ENCODE measurements around the gene IQCH.

IQCH gene

DNA sequence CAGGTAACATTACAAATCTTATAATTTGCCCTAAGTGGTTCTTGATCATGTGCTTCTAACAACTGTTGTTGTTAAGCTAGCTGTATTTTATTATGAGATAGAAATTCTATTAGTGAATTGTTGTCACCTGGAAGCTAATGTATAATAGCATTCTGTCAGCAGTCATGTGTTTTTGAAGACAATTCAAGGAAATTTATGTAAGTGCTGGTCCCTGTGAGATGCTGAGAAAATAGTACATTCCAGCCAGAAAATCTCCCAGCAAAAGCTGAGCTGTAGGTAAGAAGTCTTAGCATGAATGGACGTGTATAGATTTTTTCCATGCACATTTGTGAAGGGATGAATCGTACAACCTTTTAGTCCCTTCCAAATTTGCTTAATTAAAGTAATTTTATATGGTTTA lies 146.3 kb downstream of the IQCH start:
- no peaks in the 10 kb centered on the region for H3K4me1 ChIP-seq (ENCODE audit: control insufficient read depth, insufficient read depth, low read length, poor library complexity, severe bottlenecking)
- no peak overlapping the region for H3K4me3 ChIP-seq (ENCODE audit: insufficient read depth, low read depth, low read length, poor library complexity, severe bottlenecking)
- no peaks in the 10 kb centered on the region for H3K36me3 ChIP-seq (ENCODE audit: control insufficient read depth, insufficient read depth, low read length)
- no peaks in the 10 kb centered on the region for H3K9me3 ChIP-seq (ENCODE audit: control insufficient read depth, low read length)
- no peak overlapping the region for H3K27ac ChIP-seq (ENCODE audit: insufficient read depth, low read length, poor library complexity, severe bottlenecking)
- no peaks in the 10 kb centered on the region for H3K27me3 ChIP-seq (replicated peaks; ENCODE audit: control insufficient read depth, insufficient read depth, low read length, poor library complexity, severe bottlenecking)
- no peak for DNase-seq

DNA sequence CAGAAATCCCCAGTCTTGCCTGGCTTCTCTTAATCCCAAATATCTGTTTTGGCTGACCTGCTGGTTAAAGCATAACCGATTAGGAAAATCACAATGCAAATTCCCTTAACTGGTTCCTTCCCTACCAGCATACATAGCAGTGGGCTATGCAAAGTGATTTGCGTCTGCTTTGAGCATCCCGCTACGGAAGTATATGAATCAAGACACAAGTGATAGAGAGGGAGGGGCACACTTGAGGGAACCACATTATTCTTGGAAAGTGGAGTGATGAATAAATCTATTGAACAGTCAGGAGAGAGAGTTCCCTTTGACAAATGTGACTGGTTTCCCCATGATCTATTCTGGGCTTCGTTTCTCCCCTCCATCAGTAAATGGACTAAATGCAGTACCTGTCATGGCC lies 146.8 kb downstream of the IQCH start:
- Histone ChIP-seq H3K9me3 (ENCODE audit: control insufficient read depth, low read length) (no peaks in the 10 kb centered on the region), H3K36me3 (ENCODE audit: control insufficient read depth, insufficient read depth, low read length) (no peaks in the 10 kb centered on the region), H3K4me3 (ENCODE audit: insufficient read depth, low read depth, low read length, poor library complexity, severe bottlenecking) (no peak overlapping the region), H3K27me3 (replicated peaks; ENCODE audit: control insufficient read depth, insufficient read depth, low read length, poor library complexity, severe bottlenecking) (no peaks in the 10 kb centered on the region), H3K27ac (ENCODE audit: insufficient read depth, low read length, poor library complexity, severe bottlenecking) (no peak overlapping the region), H3K4me1 (ENCODE audit: control insufficient read depth, insufficient read depth, low read length, poor library complexity, severe bottlenecking) (no peaks in the 10 kb centered on the region)
- no peak for DNase-seq

DNA sequence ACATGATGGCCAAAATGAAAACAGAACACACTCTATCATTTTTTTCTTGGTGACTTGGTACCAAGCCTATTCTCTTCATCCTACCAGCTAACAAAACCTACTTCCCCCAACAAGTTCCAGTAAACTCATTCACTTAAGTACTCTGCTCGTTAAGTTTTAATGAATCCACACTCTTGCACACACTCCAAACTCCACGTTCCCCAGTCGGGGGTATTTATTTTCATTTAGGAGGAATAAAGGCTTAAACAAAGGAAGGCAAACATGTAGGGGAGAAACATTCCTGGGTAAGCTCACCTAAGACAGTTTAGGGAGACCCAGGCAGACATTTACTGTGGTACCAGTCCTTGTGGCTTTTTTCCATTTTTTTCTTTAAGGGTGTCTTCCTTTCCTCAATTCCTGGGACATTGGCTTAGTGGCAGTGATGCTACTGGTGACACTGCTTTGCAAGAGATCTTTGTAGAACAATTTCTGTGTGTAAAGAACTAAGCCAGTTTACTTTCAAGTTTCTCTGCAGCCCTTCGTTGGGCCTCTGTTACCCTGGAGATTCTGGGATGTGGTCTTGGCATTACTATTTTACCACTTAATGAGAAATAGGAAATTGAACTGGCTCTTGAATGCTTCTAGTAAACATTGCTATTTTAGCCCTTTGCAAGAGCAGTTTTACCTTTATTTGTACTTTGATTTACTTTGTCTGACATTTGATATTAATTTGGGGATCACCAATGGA lies 149.0 kb downstream of the IQCH start:
- no peaks in the 10 kb centered on the region for H3K4me1 ChIP-seq (ENCODE audit: control insufficient read depth, insufficient read depth, low read length, poor library complexity, severe bottlenecking)
- no peaks in the 10 kb centered on the region for H3K9me3 ChIP-seq (ENCODE audit: control insufficient read depth, low read length)
- H3K36me3 ChIP-seq (ENCODE audit: control insufficient read depth, insufficient read depth, low read length): no peaks in the 10 kb centered on the region
- no peak for DNase-seq
- H3K27ac ChIP-seq (ENCODE audit: insufficient read depth, low read length, poor library complexity, severe bottlenecking): no peak overlapping the region
- no peaks in the 10 kb centered on the region for H3K27me3 ChIP-seq (replicated peaks; ENCODE audit: control insufficient read depth, insufficient read depth, low read length, poor library complexity, severe bottlenecking)
- no peak overlapping the region for H3K4me3 ChIP-seq (ENCODE audit: insufficient read depth, low read depth, low read length, poor library complexity, severe bottlenecking)

DNA sequence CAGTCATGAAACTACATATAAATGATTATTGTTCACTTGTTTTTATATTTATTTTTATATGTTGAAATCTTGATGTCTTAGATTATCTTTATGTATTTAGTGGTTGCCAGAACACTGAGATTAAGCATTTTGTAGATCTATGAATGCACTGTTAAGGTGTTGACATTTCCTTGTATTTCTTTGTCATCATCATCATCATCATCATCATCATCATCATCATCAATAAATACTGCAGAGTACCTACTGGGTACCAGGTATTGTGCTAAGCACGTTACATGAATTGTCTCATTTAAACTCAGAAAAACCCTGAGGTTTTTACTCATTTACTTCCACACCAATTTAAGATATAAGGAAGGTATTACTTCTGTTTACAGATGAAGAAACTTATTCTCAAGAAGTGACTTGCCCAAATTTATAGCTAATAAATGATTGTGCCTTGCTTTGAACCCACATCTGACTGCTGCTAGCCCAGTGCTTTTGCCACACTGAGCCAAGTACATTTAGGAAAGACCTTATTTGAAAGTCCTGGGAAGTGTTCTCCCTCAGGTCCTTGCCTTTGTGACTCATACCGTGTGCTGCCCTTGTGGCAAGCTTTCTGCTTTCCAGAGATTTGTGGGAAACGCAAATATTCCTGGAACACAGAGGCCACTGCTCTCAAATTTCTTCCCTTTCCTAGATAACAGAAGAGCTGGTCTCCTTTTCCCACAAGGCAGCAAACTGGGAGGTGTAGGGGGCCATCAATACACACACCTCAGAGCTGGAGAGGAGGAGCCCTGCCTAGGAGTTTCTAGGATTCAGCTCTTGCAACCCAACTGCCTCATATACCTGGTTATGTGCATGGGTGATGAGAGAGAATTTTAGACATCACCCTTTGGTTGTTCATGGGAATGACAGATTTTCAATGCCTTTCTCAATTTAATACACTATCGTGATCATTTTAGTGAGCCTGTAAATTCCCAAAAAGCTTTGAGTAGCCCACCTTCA lies 150.9 kb downstream of the IQCH start:
- no peaks in the 10 kb centered on the region for H3K36me3 ChIP-seq (ENCODE audit: control insufficient read depth, insufficient read depth, low read length)
- H3K27me3 ChIP-seq (replicated peaks; ENCODE audit: control insufficient read depth, insufficient read depth, low read length, poor library complexity, severe bottlenecking): no peaks in the 10 kb centered on the region
- H3K27ac ChIP-seq (ENCODE audit: insufficient read depth, low read length, poor library complexity, severe bottlenecking): no peak overlapping the region
- H3K4me3 ChIP-seq (ENCODE audit: insufficient read depth, low read depth, low read length, poor library complexity, severe bottlenecking): no peak overlapping the region
- no peaks in the 10 kb centered on the region for H3K9me3 ChIP-seq (ENCODE audit: control insufficient read depth, low read length)
- no peaks in the 10 kb centered on the region for H3K4me1 ChIP-seq (ENCODE audit: control insufficient read depth, insufficient read depth, low read length, poor library complexity, severe bottlenecking)
- no peak for DNase-seq

DNA sequence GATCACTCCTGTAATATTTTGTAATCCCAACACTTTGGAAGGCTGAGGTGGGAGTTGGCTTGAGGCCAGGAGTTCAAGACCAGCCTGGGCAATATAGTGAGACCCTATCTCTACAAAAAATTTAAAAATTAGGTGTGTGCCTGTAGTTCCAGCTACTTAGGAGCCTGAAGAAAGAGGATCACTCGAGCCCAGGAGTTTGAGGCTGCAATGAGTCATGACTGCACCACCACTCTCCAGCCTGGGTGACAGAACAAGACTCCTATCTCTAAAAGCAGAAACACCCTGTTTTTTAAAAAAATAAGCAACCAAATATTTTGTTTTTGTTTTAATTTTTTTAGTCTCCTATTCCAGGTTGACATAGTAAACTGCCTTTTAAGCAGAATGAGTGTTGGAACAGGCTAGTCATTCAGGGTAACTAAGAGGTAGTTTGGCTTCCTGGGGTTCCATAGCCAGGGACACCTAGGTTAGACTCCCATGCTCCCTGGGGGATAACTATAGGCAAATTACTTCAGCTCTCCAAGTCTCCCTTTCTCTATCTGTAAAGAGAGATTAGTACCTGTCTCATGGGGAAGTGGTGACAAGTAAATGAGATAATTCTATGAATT lies 151.8 kb downstream of the IQCH start:
- no peak overlapping the region for H3K4me3 ChIP-seq (ENCODE audit: insufficient read depth, low read depth, low read length, poor library complexity, severe bottlenecking)
- no peaks in the 10 kb centered on the region for H3K9me3 ChIP-seq (ENCODE audit: control insufficient read depth, low read length)
- no peak overlapping the region for H3K27ac ChIP-seq (ENCODE audit: insufficient read depth, low read length, poor library complexity, severe bottlenecking)
- no peaks in the 10 kb centered on the region for H3K27me3 ChIP-seq (replicated peaks; ENCODE audit: control insufficient read depth, insufficient read depth, low read length, poor library complexity, severe bottlenecking)
- H3K36me3 ChIP-seq (ENCODE audit: control insufficient read depth, insufficient read depth, low read length): no peaks in the 10 kb centered on the region
- H3K4me1 ChIP-seq (ENCODE audit: control insufficient read depth, insufficient read depth, low read length, poor library complexity, severe bottlenecking): no peaks in the 10 kb centered on the region
- DNase-seq: no peak

DNA sequence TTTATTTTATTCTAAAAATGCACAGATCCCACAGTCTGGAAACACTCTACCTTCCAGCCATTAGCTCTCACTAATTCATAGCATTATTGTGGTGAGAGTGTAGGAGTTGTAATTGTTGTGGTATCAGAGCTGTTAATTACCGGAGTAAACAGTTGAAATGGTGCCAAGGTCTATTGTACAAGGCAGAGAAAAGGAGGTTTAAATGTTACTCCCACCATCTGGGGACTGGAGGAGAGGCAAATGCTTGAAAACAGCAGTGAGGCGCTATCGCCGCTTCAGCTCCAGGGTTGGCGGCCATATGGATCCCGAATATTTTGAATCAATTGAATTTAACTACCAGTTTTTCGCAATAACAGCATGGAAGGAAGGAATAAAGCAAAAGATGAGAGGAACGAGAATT lies 153.2 kb downstream of the IQCH start:
- H3K27ac ChIP-seq (ENCODE audit: insufficient read depth, low read length, poor library complexity, severe bottlenecking): no peak overlapping the region
- no peak overlapping the region for H3K4me3 ChIP-seq (ENCODE audit: insufficient read depth, low read depth, low read length, poor library complexity, severe bottlenecking)
- DNase-seq: no peak
- H3K9me3 ChIP-seq (ENCODE audit: control insufficient read depth, low read length): no peaks in the 10 kb centered on the region
- no peaks in the 10 kb centered on the region for H3K4me1 ChIP-seq (ENCODE audit: control insufficient read depth, insufficient read depth, low read length, poor library complexity, severe bottlenecking)
- no peaks in the 10 kb centered on the region for H3K27me3 ChIP-seq (replicated peaks; ENCODE audit: control insufficient read depth, insufficient read depth, low read length, poor library complexity, severe bottlenecking)
- no peaks in the 10 kb centered on the region for H3K36me3 ChIP-seq (ENCODE audit: control insufficient read depth, insufficient read depth, low read length)

DNA sequence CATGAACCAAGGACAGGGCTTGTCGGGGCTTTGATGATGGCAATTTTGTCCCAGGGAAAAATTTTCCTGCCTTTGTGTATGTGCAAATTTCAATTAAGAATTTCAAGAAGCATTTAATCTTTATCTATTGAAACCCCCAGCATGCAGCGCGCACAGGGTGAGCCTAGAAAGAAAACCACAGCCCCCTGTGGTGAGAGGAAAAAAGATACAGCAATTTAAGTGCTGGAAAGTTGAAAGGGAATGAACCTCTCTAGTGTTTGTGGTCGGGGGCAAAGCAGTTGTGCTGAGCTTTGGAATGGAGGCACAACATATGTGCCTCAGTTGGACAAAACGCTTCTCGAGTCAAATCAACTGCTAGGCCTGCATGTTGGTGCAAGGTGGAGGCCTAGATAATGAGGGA lies 154.6 kb downstream of the IQCH start:
- no peak for DNase-seq
- no peak overlapping the region for H3K27ac ChIP-seq (ENCODE audit: insufficient read depth, low read length, poor library complexity, severe bottlenecking)
- H3K4me1 ChIP-seq (ENCODE audit: control insufficient read depth, insufficient read depth, low read length, poor library complexity, severe bottlenecking): no peaks in the 10 kb centered on the region
- no peaks in the 10 kb centered on the region for H3K36me3 ChIP-seq (ENCODE audit: control insufficient read depth, insufficient read depth, low read length)
- no peaks in the 10 kb centered on the region for H3K9me3 ChIP-seq (ENCODE audit: control insufficient read depth, low read length)
- no peaks in the 10 kb centered on the region for H3K27me3 ChIP-seq (replicated peaks; ENCODE audit: control insufficient read depth, insufficient read depth, low read length, poor library complexity, severe bottlenecking)
- no peak overlapping the region for H3K4me3 ChIP-seq (ENCODE audit: insufficient read depth, low read depth, low read length, poor library complexity, severe bottlenecking)

DNA sequence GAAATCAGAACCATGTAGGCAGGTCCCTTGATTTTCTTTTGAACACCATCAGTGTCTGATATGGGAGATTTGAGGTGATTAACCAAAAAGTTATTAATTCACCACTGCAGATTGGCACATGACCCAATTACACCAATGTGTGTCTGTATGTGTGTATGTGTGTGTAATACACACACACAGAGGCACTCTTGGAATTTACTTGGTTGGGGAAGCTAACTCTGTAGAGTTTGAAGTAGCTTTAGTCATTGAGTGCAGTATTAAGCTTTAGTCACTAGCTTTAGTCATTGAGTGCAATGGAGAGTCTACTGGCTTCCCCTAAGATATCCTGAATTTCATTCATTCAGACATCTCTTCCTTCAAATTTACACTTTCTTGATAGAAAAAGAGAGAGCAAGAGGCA lies 156.9 kb downstream of the IQCH start:
- Histone ChIP-seq H3K27me3 (replicated peaks; ENCODE audit: control insufficient read depth, insufficient read depth, low read length, poor library complexity, severe bottlenecking) (no peaks in the 10 kb centered on the region), H3K4me3 (ENCODE audit: insufficient read depth, low read depth, low read length, poor library complexity, severe bottlenecking) (no peak overlapping the region), H3K36me3 (ENCODE audit: control insufficient read depth, insufficient read depth, low read length) (no peaks in the 10 kb centered on the region), H3K4me1 (ENCODE audit: control insufficient read depth, insufficient read depth, low read length, poor library complexity, severe bottlenecking) (no peaks in the 10 kb centered on the region), H3K9me3 (ENCODE audit: control insufficient read depth, low read length) (no peaks in the 10 kb centered on the region), H3K27ac (ENCODE audit: insufficient read depth, low read length, poor library complexity, severe bottlenecking) (no peak overlapping the region)
- DNase-seq: no peak

DNA sequence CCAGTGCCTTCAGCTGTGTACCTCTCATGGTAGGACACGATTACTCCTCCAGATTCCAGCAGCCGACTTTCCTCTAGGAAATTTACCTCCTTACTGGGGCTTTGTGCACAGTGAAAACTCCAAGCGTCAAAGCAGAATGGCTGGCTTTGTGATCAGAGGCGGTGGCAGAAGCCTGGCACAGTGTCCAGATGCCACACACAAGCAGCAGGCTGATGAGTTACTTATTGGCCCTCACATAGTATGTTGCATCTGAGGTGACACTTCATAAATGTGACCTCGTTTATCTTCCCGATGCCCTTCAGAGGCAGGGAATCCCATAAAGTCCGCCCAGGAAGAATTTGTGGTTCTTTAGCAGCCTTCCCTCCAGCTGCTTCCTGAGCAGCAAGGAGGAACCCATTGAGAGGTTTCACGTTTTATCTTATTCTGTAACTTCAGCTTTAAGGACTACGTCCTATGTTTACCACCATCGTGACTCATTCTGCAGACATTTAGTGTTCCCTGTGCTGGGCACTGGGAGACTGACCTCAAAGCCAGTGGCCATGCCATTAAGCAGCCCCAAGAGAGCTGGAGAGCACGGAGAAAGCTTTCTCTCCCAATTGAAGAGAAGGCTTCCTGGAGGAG lies 159.3 kb downstream of the IQCH start:
- H3K4me3 ChIP-seq (ENCODE audit: insufficient read depth, low read depth, low read length, poor library complexity, severe bottlenecking): no peak overlapping the region
- no peaks in the 10 kb centered on the region for H3K4me1 ChIP-seq (ENCODE audit: control insufficient read depth, insufficient read depth, low read length, poor library complexity, severe bottlenecking)
- H3K27me3 ChIP-seq (replicated peaks; ENCODE audit: control insufficient read depth, insufficient read depth, low read length, poor library complexity, severe bottlenecking): no peaks in the 10 kb centered on the region
- no peaks in the 10 kb centered on the region for H3K9me3 ChIP-seq (ENCODE audit: control insufficient read depth, low read length)
- H3K27ac ChIP-seq (ENCODE audit: insufficient read depth, low read length, poor library complexity, severe bottlenecking): no peak overlapping the region
- H3K36me3 ChIP-seq (ENCODE audit: control insufficient read depth, insufficient read depth, low read length): no peaks in the 10 kb centered on the region
- no peak for DNase-seq

All from effector memory CD4-positive, alpha-beta T cell (primary cell).